ENCODE measurements around the gene KIAA1755. TPM values are rescaled to one million over a fixed set of nuclear protein-coding genes. Genes with fewer than 3 reads are reported as not detected.

The KIAA1755 gene
- 0.43 and 1.9 TPM in 2 replicates for total RNA-seq

GRCh38 chr20:38260378-38261053, at the start of gene KIAA1755:
Gene KIAA1755, minus strand, starts transcription at chr20:38260735. Its CDS starts 235 bp downstream, at chr20:38260500.

GRCh38 chr20:38303908-38304379, 43.4 kb upstream of the KIAA1755 start, which contains the start of gene BPI:
Gene BPI, plus strand, starts transcription at chr20:38304156. Its CDS starts 68 bp downstream, at chr20:38304224.

GRCh38 chr20:38165089-38165965, 95.2 kb downstream of the KIAA1755 start, which contains the start of gene TGM2:
Gene TGM2, minus strand, starts transcription at chr20:38165270. Its CDS starts 72 bp downstream, at chr20:38165198.

Other genes with a start within 250 kb of the KIAA1755 start
- gene TTI1, start 227.3 kb downstream of the KIAA1755 start, total RNA-seq = 14.6 and 14.9 TPM in 2 replicates
- 15.6 and 18.9 TPM in 2 replicates for gene RPRD1B, start 227.0 kb downstream of the KIAA1755 start, total RNA-seq
- gene TGM2, start 95.5 kb downstream of the KIAA1755 start, total RNA-seq = 114 and 241 TPM in 2 replicates
- gene BPI, start 43.4 kb upstream of the KIAA1755 start, total RNA-seq = not detected in 2 replicates
- gene LBP, start 85.7 kb upstream of the KIAA1755 start, total RNA-seq = 0.92 and 1.6 TPM in 2 replicates
- 5.7 and 7.6 TPM in 2 replicates for gene SNHG17, start 174.6 kb upstream of the KIAA1755 start, total RNA-seq
- gene RALGAPB, start 212.1 kb upstream of the KIAA1755 start, total RNA-seq = 17.9 and 22.2 TPM in 2 replicates

Data from smooth muscle cell of bladder (primary cell).